Activated gamma-delta T cell treated with Interleukin-2 at 50 U/mL for 16 hours (primary cell): Measurements from ENCODE around the gene PCDH19.

ENCODE experiments used
- DNase-seq: peaks from one replicate; pipeline ENCODE4 v3.0.0-alpha.2; 2020

Gene PCDH19

DNA sequence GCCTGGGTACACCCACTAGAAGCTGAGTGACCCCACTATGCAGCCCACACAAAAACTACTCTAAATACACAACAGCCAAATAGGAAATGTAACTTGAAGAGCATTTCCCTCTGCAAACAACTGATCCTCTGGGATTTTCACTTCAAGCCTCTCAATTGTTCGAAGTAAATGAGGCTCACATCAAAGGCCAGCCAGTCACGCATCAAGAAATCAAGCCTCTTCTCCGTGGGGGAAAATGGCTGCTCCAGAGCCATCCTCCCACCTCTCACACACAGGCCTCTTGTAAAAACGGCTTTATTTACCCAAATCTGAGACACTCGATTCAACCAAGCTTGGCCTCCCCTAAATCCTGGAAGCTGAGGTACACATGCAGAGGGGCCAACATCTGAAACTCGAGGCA is 14.3 kb downstream of the PCDH19 start:
- no peak for DNase-seq

DNA sequence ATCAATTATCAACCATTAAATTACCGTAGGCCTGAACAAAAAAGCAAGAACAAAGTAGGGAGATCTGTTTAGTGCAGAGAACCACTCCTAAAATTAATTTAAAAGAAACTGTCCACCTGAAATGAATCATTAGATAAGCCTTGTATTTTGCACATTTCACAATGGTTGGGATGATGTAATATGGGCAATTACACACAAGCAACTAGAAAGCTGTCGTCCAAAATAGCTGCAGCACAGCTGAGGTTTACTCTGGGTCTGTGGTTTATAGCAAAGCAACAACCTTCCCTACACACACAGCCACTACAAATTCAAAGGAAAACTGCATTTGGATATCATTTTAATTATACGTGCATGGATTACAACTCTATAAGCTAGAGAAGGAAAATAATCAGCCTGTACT is 28.5 kb downstream of the PCDH19 start:
- no peak for DNase-seq

GRCh38 chrX:100379388-100379986 is 30.6 kb downstream of the PCDH19 start:
- DNase-seq = no peak

DNA sequence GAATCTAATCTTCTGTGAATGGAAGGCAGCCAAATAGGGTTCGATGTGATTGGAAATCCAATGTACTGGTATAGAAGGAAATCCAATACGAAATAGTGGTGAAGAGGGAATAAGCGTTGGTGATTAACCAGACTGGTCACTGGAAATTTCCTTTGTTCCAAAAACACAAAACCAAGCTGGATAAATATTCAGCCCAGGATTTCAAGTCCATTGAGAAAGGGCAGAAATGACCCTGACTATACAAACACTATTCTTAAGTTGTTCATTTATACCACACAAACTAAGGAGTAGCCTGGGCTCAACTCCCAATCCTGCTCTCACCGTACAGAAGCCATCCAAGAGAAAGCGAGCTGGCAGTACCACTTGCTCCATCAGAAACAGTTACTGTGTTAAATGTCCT is 32.2 kb downstream of the PCDH19 start:
- DNase-seq = no peak

GRCh38 chrX:100376576-100376975 is 33.5 kb downstream of the PCDH19 start:
- DNase-seq = no peak

DNA sequence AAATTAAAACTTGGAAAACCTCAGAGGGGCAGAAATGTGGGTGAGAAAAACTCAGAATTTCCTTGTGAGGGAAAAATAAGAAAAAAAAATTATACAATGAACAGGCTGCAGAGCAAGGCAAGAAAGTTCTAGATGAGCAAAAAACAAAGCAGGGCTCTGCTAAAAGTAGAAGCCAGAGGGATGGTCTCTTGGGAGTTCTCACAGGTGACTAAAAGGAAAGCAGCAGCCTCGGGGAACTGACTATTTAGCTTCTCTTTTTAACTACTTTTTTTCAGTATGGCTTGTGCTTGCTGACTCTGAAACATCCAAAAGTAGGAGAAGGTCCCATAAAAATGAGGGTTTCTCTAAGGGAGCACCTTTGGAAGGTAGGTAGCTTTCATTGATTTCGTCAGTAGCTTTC is 36.4 kb downstream of the PCDH19 start:
- DNase-seq = no peak

DNA sequence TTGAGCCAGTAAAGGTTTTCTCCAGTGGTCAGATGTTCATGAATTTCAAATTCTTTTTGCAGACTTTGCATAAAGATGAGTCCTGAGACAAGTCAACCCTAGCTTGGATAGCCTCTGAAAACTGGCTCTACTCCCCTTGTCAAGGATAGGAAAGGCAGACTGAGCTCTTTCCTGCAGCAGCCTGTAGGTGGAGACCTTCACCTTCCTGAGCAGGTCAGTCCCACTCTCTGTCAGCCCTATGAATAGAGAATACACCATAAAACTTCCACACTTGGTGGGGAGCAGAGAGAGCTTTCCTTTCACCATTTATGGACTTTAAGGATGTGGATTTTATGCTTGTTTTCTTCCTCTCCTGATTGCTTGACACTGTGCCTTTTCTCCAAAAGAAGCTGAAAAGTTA is 41.9 kb downstream of the PCDH19 start:
- no peak for DNase-seq

DNA sequence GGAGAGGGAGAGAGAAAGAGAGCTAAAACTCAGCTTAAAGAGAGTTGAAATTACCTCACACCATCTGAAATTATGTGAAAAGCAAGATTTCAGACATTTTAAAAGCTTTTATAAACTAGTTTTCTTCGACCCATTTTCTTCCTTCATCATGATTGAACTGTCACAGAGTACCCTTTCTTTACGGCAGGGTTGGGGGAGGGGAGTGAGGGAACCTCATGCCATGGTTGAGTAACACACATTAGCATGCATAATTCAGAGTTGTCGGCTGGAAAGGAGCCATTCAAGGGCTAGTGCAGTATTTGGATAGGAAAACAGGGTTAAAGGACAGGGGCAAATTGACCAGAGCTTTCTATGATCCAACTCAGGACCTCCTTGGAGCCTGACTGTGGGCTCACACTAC is 46.2 kb downstream of the PCDH19 start:
- no peak for DNase-seq

- DNase-seq = no peak
Measured at GRCh38 chrX:100358766-100359165, 51.3 kb downstream of the PCDH19 start.

GRCh38 chrX:100356351-100356896 is 53.6 kb downstream of the PCDH19 start:
- DNase-seq = no peak

- no peak for DNase-seq
Measured at GRCh38 chrX:100355680-100356079, 54.4 kb downstream of the PCDH19 start.

- no peak for DNase-seq
Measured at GRCh38 chrX:100353326-100353725, 56.7 kb downstream of the PCDH19 start.

GRCh38 chrX:100350704-100351489 is 59.2 kb downstream of the PCDH19 start:
- DNase-seq = no peak

GRCh38 chrX:100349391-100349790 is 60.7 kb downstream of the PCDH19 start:
- no peak for DNase-seq

GRCh38 chrX:100341142-100341510 is 68.9 kb downstream of the PCDH19 start:
- DNase-seq = no peak

GRCh38 chrX:100340491-100341141 is 69.5 kb downstream of the PCDH19 start:
- no peak for DNase-seq

- no peak for DNase-seq
Measured at GRCh38 chrX:100328351-100328750, 81.7 kb downstream of the PCDH19 start.

- no peak for DNase-seq
Measured at GRCh38 chrX:100319716-100320115, 90.4 kb downstream of the PCDH19 start.

DNA sequence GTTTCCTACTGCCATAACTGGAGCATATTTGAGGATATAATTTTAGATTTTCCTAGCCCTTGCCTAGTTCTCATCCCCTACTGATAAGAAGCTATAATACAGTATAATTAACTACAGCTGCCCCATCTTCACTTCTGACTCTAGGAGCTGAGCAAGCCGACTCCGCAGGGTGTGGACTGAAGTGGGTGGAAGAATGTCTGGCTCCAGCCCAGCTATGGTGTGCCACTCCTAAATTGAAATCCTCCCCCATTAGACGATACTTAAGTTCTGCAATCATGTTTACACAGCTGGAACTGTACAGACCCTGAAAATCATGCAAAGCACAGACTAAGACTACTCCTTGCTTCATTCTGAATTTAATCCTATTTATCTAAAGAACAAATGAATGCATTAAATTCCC is 93.1 kb downstream of the PCDH19 start:
- no peak for DNase-seq

DNA sequence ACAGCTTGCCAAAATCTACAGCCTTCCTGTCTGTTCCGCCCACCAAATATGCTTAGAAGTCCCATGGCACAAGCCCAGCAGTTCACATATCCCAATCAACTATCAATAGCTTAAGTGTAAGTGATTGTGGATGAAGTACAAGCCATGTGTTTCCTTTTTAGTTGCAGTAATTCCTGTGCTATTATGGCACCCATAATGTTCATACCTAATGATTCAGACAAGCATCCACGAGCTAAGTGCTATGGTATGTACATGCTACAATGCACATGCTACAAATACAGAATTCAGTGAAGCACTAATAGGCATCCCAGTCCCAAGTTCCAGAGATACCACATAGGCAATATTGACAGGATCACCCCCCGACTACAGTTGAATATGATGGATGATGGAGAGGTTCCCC is 94.5 kb downstream of the PCDH19 start:
- no peak for DNase-seq

- no peak for DNase-seq
Measured at GRCh38 chrX:100299559-100299958, 110.5 kb downstream of the PCDH19 start.

- no peak for DNase-seq
Measured at GRCh38 chrX:100297728-100298127, 112.3 kb downstream of the PCDH19 start.

DNA sequence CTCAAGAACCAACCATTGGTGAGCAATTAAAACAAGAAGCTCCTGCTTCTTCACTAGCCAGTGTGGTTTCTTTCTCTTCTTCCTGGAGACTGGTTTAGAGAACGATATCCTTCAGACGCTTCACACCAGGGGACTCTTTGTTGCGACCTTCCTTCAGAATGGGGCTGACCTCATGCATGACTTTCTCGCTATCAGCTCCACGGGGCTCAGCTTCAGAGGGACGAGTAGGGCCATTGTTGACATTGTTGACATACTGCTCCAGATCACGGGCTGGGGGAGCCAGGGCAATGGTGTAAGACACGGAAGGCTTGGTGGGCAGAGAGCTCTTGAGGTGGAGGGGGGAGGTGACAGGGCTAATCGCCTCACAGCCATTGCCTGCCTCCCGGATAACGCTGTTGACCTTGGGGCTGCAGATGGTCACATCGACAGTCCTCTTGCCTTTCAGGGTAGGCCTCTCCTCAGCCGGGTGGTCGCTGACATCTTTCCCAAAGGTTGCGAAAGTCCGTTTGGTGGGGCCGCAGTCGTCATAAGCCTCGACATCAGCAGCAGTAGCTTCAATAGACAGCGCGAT is 113.8 kb downstream of the PCDH19 start:
- no peak for DNase-seq

DNA sequence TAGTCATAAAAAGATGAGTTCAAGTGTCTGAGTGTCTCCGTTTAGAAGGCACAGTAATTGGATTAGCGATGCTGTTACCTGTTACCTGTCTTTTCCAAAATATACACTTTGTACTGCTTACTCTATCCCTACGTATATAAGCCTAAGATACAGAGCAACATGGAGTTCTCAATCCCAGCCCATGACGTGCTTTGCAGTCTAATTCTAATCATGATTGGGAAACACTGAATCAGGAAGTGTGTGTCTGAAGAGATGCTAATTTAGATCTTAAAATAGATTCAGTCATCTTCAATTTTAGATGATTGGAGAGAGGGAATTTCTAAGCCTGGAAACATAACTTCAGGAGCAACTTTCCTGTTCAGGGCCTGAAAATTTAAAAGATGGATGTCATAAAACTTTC is 115.1 kb downstream of the PCDH19 start:
- no peak for DNase-seq
